Neural cell (in vitro differentiated cells): Measurements from ENCODE around the gene GON4L. TPM values are rescaled to one million over a fixed set of nuclear protein-coding genes. Genes with fewer than 3 reads are reported as not detected.
"Not testable (repeated sequence)": the region's sequence is repeated elsewhere in the genome, so short reads cannot be mapped to it uniquely, and the experiment has no call there.

ENCODE experiments used
- H2AFZ ChIP-seq: fragments of 200-600, 300-800 bp; sonication (generic), shearing (Covaris generic); 2 replicates; pipeline ENCODE4 v1.6.0; 2014; ENCODE audit warnings: low read depth, mild to moderate bottlenecking, antibody characterized with exemption, low read length, moderate library complexity
- H3F3A ChIP-seq: fragments of 200-600 bp; shearing (Covaris generic); 2 replicates; pipeline ENCODE4 v1.6.1; 2016; ENCODE audit warnings: mild to moderate bottlenecking, moderate library complexity, mixed read lengths, antibody characterized with exemption, low read length; ENCODE audit not compliant: insufficient read depth, poor library complexity, severe bottlenecking
- H3K27ac ChIP-seq: fragments of 200-600, 300-800 bp; sonication (generic), shearing (Covaris generic); 2 replicates; pipeline ENCODE4 v1.5.1; 2014; ENCODE audit warnings: mild to moderate bottlenecking, low read length, moderate library complexity
- H3K27me3 ChIP-seq: fragments of 300-800, 200-600 bp; sonication (generic), shearing (Covaris generic); 2 replicates; pipeline ENCODE4 v1.6.0; 2014; ENCODE audit warnings: mild to moderate bottlenecking, low read depth, low read length, moderate library complexity; ENCODE audit not compliant: insufficient read depth
- H3K36me3 ChIP-seq: fragments of 300-800, 200-600 bp; sonication (generic), shearing (Covaris generic); 2 replicates; pipeline ENCODE4 v1.5.1; 2014; ENCODE audit warnings: mild to moderate bottlenecking, antibody characterized with exemption, low read length, moderate library complexity; ENCODE audit not compliant: insufficient read depth
- H3K4me2 ChIP-seq: fragments of 300-800, 200-600 bp; sonication (generic), shearing (Covaris generic); 2 replicates; pipeline ENCODE4 v1.6.0; 2014; ENCODE audit warnings: mild to moderate bottlenecking, low read length
- H3K4me3 ChIP-seq: fragments of 300-800, 200-600 bp; sonication (generic), shearing (Covaris generic); 2 replicates; pipeline ENCODE4 v1.5.1; 2014; ENCODE audit warnings: mild to moderate bottlenecking, low read length, moderate library complexity
- H3K79me2 ChIP-seq: fragments of 200-600 bp; shearing (Covaris generic); replicated peaks from 2 replicates; pipeline ENCODE4 v1.6.0; 2014; ENCODE audit warnings: mild to moderate bottlenecking, low read length, moderate library complexity; ENCODE audit not compliant: insufficient read depth
- H3K9ac ChIP-seq: fragments of 300-800, 200-600 bp; sonication (generic), shearing (Covaris generic); 2 replicates; pipeline ENCODE4 v1.6.1; 2016; ENCODE audit warnings: mild to moderate bottlenecking, low read length, mixed read lengths
- H3K9me2 ChIP-seq: fragments of 200-600 bp; shearing (Covaris generic); 2 replicates; pipeline ENCODE4 v1.6.1; 2016; ENCODE audit warnings: mild to moderate bottlenecking, low read length, mixed read lengths; ENCODE audit not compliant: insufficient read depth
- H3K9me3 ChIP-seq: fragments of 200-600, 300-800 bp; sonication (generic), shearing (Covaris generic); 2 replicates; pipeline ENCODE4 v1.6.1; 2016; ENCODE audit warnings: mild to moderate bottlenecking, mixed run types, low read length, moderate library complexity, mixed read lengths
- H4K20me1 ChIP-seq: fragments of 200-600 bp; shearing (Covaris generic); 2 replicates; pipeline ENCODE4 v1.6.1; 2016; ENCODE audit warnings: mild to moderate bottlenecking, mixed run types; ENCODE audit not compliant: insufficient read depth
- CTCF ChIP-seq: fragments of 450-650 bp; IDR thresholded peaks from 2 replicates; pipeline ENCODE4 v1.5.1; 2014; ENCODE audit warnings: antibody characterized with exemption, mild to moderate bottlenecking, moderate library complexity; ENCODE audit not compliant: poor library complexity, severe bottlenecking
- EP300 ChIP-seq: fragments of 450-650 bp; conservative IDR thresholded peaks from 2 replicates; pipeline ENCODE4 v1.6.1; 2014; ENCODE audit warnings: antibody characterized with exemption, mild to moderate bottlenecking, moderate library complexity; ENCODE audit not compliant: poor library complexity, severe bottlenecking
- MXI1 ChIP-seq: fragments of 450-650 bp; conservative IDR thresholded peaks from 2 replicates; pipeline ENCODE4 v1.6.1; 2014; ENCODE audit warnings: antibody characterized with exemption, mild to moderate bottlenecking; ENCODE audit not compliant: poor library complexity, severe bottlenecking
- POLR2AphosphoS5 ChIP-seq: IDR thresholded peaks from 2 replicates; pipeline ENCODE4 v1.6.1; 2012
- RAD21 ChIP-seq: fragments of 450-650 bp; conservative IDR thresholded peaks from 2 replicates; pipeline ENCODE4 v1.6.1; 2014; ENCODE audit warnings: antibody characterized with exemption, mild to moderate bottlenecking, moderate library complexity
- SMC3 ChIP-seq: fragments of 450-650 bp; conservative IDR thresholded peaks from 2 replicates; pipeline ENCODE4 v1.6.1; 2014; ENCODE audit warnings: antibody characterized with exemption, mild to moderate bottlenecking, moderate library complexity; ENCODE audit not compliant: poor library complexity
- polyA plus RNA-seq: library from polyadenylated mRNA; depleted of rRNA; stranded (reverse); fragments of >200 nt; gene quantifications from 2 replicates; pipeline ENCODE4 v1.2.3, GENCODE V29; 2014

Gene GON4L
- polyA plus RNA-seq, 1 donor from 2014 or later, result 30.2 TPM

- Histone ChIP-seq H3K27me3 (no peaks in the 10 kb centered on the region), H3K79me2 (no peaks in the 10 kb centered on the region), H3K4me3 (no peak overlapping the region), H3K4me2 (no peak overlapping the region), H3F3A (no peaks in the 10 kb centered on the region), H3K27ac (peak overlapping the region; percentile 64), H3K9me2 (no peaks in the 10 kb centered on the region), H2AFZ (no peak overlapping the region), H4K20me1 (no peaks in the 10 kb centered on the region), H3K9me3 (no peaks in the 10 kb centered on the region), H3K36me3 (no peaks in the 10 kb centered on the region), H3K9ac (peak overlapping the region; percentile 12)
- TF ChIP-seq RAD21, result peak; percentile 84
- peak; percentile 86 for TF ChIP-seq CTCF
- peak; percentile 79 for TF ChIP-seq SMC3
- no peak for TF ChIP-seq POLR2AphosphoS5
- peak; percentile 15 for TF ChIP-seq MXI1
- no peak for TF ChIP-seq EP300
These were observed 127.7 kb downstream of the GON4L start for GRCh38 chr1:155729031-155729898.

- no peak for TF ChIP-seq CTCF
- Histone ChIP-seq H3K4me2 (no peak overlapping the region), H3K4me3 (no peak overlapping the region)
These were observed 131.9 kb downstream of the GON4L start for GRCh38 chr1:155725142-155725541.

GRCh38 chr1:155719703-155720102 lies 137.3 kb downstream of the GON4L start:
- Histone ChIP-seq H4K20me1 (no peaks in the 10 kb centered on the region), H3K36me3 (no peaks in the 10 kb centered on the region), H3K79me2 (no peaks in the 10 kb centered on the region), H3K4me3 (no peak overlapping the region), H2AFZ (no peak overlapping the region), H3K9ac (no peak overlapping the region), H3K4me2 (no peak overlapping the region), H3K9me2 (no peaks in the 10 kb centered on the region), H3K27ac (peak overlapping the region; percentile 95), H3K27me3 (no peaks in the 10 kb centered on the region), H3F3A (peaks cover 11% of the 10 kb centered on the region), H3K9me3 (no peaks in the 10 kb centered on the region)
- TF ChIP-seq RAD21, result no peak

More at GRCh38 chr1:155725142-155725541, 131.9 kb downstream of the GON4L start:
- Histone ChIP-seq H4K20me1 (no peaks in the 10 kb centered on the region), H3K79me2 (no peaks in the 10 kb centered on the region), H3K9me2 (no peaks in the 10 kb centered on the region), H3K9me3 (no peaks in the 10 kb centered on the region), H3K36me3 (no peaks in the 10 kb centered on the region), H3K27me3 (no peaks in the 10 kb centered on the region), H3K27ac (no peak overlapping the region), H3F3A (no peaks in the 10 kb centered on the region), H2AFZ (no peak overlapping the region), H3K9ac (no peak overlapping the region)

GRCh38 chr1:155718524-155719115 lies 138.4 kb downstream of the GON4L start:
- not testable (repeated sequence) for H4K20me1 ChIP-seq, H3K27me3 ChIP-seq, H3K36me3 ChIP-seq, H3K9me3 ChIP-seq, H3K79me2 ChIP-seq, H3K9me2 ChIP-seq
- peak overlapping the region; percentile 50 for H3K9ac ChIP-seq
- H3K4me3 ChIP-seq, result peak overlapping the region; percentile 43
- H3K4me2 ChIP-seq, result peak overlapping the region; percentile 44
- H3F3A ChIP-seq, result peaks cover 11% of the 10 kb centered on the region
- H3K27ac ChIP-seq, result peak overlapping the region; percentile 95
- H2AFZ ChIP-seq, result peak overlapping the region; percentile 56
